SIG-M5 (cell line): Measurements from ENCODE around the gene SIK3.
A peak's percentile ranks its signal among the peaks of the same experiment; 100 is the strongest.

Experiments used
- DNase-seq: peaks from one replicate; lab custom pipeline; 2025; lab: John Stamatoyannopoulos, UW

The SIK3 gene

GRCh38 chr11:116866804-116867455 lies 231.3 kb downstream of the SIK3 start:
- no peak for DNase-seq

GRCh38 chr11:116865696-116866095 lies 232.5 kb downstream of the SIK3 start:
- DNase-seq: no peak

DNA sequence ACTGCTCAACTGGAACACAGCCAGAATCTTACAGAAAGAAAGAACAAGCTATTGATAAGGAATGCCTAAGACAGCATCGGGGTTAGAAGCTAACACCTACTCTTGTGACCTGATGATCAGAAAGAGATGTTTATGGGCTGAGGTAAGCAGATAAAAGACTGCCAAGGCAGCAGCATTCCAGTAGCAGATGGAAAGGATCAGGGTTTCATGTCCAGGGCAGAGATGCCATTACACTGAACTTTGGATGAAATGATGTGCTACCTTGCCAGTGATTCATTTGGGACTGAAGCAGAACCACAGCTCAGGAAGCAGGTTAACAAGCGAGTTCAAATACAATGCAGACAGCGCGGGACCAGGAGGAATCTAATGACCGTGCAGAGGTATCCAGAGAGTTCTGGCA lies 233.7 kb downstream of the SIK3 start:
- no peak for DNase-seq

DNA sequence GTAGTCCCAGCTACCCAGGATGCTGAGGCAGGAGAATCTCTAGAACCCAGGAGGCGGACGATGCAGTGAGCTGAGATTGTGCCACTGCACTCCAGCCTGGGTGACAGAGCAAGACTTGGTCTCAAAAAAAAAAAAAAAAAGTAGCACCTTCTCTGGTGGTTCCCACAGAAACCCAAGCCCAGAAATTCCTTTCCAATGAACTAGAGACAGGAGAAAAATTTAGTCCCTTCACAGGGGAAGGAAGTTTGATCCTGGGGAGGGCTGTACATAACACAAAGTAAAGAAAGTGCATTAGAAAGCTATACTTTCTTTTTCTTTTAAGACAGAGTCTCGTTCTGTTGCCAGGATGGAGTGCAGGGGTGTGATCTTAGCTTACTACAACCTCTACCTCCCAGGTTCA lies 235.3 kb downstream of the SIK3 start:
- no peak for DNase-seq

- no peak for DNase-seq
Observed at GRCh38 chr11:116862185-116862584, 236.0 kb downstream of the SIK3 start.

DNA sequence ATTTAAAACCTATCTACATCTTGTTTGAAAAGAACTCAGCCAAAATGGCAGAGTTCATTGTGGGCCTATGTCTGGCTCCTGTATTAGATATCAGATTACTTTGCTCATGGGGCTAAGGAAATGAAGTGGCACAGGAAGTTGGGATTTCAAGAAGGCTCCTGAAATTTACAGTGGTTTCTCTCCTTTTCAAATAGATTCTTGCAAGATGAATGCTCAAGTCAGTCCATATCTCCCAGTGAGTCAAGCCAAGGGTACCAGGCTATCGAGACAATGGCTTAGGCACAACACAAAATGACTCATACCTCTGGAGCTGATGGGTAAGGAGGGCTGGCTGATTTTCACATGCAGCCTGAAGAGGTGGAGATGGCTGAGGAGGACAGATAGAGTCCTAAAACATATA lies 236.7 kb downstream of the SIK3 start:
- DNase-seq: no peak

DNA sequence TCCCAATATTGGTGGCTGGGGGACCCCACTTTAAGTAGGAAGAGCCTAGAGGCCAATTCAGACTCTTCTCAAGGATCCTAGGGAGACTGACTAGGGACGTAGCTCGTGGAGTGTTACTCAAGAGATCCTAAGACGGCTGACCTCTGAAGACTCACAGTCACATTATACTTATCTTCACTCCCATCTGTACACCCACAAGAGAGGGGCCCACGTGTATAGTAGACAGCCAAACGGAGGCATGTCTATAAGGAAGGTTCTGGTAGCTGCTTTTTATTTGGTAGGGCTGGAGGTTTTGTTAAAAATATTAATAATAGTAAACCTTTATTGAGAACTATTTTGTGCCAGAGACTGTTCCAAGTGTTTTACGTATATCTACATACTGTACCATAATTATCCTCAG lies 237.9 kb downstream of the SIK3 start:
- no peak for DNase-seq

DNA sequence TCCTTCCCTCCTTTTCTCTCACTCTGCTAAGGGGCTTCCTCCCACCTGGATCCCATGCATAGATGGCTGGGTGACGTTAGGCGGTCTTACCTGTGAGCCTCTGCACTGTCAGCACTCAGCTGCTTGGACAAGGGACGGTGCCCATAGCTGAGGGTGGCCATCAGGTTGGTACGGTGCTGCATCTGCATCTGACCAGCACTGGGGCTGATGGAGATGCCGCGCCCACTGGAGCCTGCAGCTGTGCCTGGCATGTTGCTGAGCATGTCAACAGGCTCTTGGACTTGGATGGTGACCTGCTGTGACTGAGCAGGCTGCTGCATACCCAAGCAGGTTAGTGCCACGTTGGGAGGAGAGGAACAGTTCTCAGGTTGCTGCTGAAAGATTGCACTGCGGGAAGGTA lies 239.1 kb downstream of the SIK3 start:
- no peak for DNase-seq

GRCh38 chr11:116857936-116858335 lies 240.3 kb downstream of the SIK3 start:
- no peak for DNase-seq

DNA sequence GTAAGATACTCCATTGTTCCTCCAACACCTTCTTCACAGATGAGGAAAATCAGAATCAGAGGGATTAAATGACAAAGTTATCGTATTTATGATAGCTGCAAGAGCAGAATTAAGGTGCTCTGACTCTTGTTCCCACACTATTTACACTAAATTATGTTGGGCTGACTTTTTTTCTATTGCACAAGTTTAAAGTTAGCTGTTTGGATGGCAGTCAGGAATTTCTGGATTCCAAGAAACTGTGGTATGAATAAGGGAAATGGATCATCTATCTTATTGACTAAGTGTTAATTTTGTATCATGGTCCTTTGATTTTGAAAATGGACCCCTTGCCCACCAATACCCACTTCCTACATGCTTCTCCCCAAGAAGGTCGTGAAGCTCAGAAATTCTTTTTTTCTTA lies 240.9 kb downstream of the SIK3 start:
- DNase-seq: no peak

GRCh38 chr11:116856423-116856822 lies 241.8 kb downstream of the SIK3 start:
- DNase-seq: no peak

DNA sequence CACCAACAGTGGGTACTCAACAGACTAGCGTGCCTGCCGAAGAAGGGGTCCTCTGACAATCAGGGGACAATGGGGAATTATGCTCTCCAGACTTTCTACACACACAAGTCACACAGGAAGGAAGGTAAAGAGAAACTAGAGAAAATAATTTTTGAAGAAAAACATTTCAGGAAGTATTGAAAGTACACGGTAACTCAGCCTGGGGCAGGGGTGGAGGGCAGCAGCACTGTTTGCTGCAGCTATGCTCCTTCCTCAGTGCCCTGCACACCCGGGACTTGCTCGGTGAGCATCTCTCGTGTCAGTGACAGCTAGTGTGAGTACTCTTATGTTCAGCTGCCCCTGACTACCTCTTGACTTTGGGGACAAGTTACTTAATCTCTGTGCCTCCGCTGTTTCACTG lies 242.8 kb downstream of the SIK3 start:
- no peak for DNase-seq

DNA sequence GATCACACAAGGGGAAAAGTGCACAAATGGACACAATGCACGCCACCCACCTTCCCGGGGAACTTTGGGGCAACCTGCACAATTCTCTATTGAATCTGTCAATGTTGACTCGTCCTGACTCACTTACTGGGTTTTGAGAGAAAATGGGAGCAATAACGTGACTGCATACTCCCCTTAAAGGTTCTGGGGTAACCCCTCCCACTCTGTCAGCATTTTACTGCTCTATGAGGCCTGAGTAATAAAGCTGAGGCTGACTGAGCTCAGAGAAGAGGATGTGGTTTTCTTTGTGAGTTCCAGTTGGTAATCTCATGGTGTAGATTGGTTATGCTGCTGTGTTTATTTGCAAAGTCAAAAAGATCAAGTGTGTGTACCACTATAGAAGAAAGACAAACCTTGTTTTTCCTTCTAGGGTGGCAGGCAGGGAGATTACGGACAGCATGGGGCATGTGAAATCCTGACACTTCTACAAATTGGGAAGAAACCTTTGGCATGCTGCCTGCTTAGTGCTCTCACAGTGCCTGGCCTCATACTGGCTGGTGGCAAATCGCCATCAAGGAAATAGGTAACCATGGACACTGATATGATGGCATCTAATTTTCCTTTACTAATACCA lies 244.7 kb downstream of the SIK3 start:
- DNase-seq: peak; percentile 69

DNA sequence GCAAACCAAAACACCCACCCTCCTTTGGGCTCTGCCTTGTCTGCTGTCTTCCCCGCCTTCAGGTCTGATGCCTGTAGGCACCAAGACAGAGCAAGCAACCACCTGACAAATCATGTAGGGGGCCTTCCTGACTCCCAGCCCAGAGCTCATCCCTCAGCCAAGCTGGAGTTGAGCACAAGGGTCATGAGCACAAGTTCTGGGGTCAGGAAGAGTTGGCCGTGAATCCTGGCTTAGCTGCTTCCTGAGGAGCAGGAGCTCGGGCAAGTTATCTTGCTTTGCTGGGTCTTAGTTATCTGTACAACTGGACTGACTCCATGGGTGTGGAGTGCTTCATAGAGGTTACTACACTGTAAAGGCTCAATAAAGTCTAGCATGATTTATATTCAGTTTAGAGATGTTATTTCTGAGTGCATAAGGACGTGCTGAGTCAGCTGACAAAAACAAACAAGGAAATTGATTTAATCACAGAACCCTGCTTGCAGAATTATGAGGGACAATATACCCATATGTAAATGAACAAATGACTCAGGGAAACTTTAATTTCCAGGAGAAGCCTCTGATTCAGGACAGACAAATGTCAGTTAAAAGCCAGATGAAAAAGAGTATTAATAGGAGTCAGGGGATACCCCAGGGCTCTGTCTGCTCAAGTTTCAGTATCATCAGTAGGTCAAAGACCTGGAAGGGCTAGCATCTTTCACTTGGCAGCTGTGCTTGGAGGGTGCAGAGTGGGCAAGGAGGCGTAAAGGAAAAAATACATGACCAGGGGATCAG lies 245.8 kb downstream of the SIK3 start:
- no peak for DNase-seq

DNA sequence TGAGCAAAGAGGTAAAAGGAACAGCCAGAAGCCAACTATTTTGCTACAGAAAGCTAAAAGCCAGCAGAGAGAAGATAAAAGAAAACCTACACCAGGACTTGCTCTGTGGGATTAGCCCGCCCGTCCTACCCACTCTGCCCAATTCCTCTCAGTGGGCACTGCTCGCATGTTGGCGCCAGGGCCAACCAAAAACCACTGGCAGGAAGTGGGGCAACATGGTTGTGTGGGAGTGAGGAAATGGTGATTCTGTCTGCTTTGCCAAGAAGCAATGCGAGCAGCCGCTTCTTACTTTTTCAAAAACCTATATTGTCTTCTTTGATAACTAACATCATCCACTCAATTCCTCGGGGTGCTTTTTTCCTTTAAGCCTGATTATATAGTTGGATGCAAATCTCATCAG lies 246.6 kb downstream of the SIK3 start:
- no peak for DNase-seq

GRCh38 chr11:116849486-116849885 lies 248.7 kb downstream of the SIK3 start:
- no peak for DNase-seq

- DNase-seq: no peak
Observed at GRCh38 chr11:116849060-116849459, 249.2 kb downstream of the SIK3 start.

- DNase-seq: no peak
Observed at GRCh38 chr11:116847612-116848011, 250.6 kb downstream of the SIK3 start.

- DNase-seq: no peak
Observed at GRCh38 chr11:116844722-116845121, 253.5 kb downstream of the SIK3 start.

DNA sequence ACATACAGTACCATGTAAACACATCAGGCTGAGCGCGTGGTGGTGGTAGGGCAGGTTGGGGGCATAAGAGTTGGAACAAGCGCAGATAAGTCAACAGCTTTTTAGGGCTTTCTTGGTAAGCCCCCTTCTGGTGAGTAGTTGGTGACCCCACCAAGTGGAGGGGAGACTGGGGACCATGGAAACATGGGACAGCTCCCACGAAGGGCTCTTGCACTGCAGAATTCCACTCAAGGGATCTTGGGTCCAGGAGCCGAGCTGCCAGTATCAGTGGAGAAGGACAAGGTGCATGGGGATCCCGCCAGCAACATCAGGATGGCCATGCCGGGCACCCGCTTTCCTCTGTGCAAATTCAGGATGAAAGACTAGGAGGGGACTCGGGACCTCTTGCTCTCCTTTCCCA lies 254.6 kb downstream of the SIK3 start:
- no peak for DNase-seq

DNA sequence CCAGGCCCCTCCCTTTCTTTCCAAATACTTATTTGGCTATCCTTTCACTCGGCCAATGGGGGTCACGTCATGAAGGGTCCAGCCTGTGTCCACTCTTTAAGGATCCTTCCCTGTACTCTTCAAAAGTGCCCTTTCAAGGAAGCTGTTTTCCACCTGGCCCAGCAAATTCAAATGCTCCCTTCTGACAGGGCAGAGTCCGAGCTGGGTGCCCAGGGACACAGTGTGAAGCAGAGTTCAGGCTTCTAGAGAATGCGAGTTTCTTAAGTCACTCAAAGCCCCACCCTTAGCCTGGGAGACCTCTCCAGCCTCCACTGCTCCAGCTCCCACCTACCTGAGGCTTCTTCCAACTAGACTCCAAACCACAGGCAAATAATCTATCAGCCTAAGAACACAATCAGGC lies 255.3 kb downstream of the SIK3 start:
- no peak for DNase-seq

DNA sequence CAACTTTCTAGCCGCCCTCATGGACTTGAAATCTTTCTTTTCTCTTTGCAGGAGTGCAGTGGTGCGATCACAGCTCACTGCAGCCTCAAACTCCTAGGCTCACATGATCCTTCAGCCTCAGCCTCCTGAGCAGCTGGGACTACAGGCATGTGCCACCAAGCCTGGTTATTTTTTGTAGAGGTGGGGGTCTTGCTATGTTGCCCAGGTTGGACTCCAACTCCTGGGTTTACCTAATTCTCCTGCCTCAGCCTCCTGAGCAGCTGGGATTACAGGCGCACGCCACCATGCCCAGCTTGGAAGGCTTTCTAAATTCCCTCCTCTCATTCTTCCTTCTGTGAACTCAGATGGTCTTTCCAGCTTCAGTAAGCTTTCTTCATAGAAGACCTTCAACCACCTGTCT lies 256.1 kb downstream of the SIK3 start:
- no peak for DNase-seq

DNA sequence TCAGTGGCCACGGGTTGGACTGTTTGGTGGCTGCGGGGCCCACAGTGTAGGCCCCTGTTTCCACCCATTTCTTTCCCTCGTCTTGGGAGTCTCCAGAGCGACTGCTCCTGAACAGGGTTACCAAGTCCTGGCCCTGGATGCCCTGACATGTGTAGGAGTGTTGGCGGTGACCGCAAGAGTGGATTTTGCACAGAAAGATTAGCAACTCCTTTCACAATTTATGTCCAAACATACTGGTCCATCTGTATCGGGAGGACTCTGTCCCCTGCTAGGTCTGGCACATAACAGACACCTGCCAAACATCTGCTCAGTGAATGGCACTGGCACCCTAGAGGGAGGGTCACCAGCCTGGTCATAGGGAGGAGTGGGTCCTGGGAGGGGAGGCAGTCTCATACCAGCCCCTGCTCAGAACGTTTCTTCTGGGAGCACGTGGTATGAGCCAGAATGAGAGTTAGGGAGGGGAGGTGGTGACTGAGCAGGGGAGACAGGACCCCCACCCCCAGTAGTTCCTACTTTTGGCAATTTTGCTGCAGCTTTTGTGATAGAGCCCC lies 257.4 kb downstream of the SIK3 start:
- DNase-seq: no peak
